ENCODE results near the gene RAB9B. TPM values are rescaled to one million over a fixed set of nuclear protein-coding genes. Genes with fewer than 3 reads are reported as not detected.

RAB9B gene, protein sequence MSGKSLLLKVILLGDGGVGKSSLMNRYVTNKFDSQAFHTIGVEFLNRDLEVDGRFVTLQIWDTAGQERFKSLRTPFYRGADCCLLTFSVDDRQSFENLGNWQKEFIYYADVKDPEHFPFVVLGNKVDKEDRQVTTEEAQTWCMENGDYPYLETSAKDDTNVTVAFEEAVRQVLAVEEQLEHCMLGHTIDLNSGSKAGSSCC
- 0.02 to 0.05 TPM (median 0.04 TPM) in 4 of 5 replicates, not detected in the other for total RNA-seq (2022; extraction: Qiagen RNA extraction)

GRCh38 chrX:103831803-103832544 is at the start of gene RAB9B:
TSS of gene RAB9B (minus strand) at chrX:103832257. CDS start at chrX:103825784, 6,473 bp downstream.

DNA sequence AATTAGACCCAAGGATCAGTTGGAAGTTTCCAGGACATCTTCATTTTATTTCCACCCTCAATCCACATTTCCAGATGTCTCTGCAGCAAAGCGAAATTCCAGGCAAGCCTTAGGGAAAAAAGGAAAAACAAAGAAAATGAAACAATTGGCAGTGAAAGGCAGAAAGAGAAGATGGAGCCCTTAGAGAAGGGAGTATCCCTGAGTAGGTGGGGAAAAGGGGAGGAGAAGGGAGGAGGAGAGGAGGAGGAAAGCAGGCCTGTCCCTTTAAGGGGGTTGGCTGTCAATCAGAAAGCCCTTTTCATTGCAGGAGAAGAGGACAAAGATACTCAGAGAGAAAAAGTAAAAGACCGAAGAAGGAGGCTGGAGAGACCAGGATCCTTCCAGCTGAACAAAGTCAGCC is 55.5 kb downstream of the RAB9B start, which contains the start of gene PLP1:
Gene PLP1, plus strand, starts transcription at position 295 of the 400 bp plus-strand sequence. CDS start 156 bp downstream, outside the sequence.

Other genes with a start within 250 kb of the RAB9B start
- gene TCEAL4, start 246.7 kb downstream of the RAB9B start, total RNA-seq (2022; extraction: Qiagen RNA extraction), result 117 to 179 TPM (median 124 TPM) in 5 replicates
- 15.5 to 24.2 TPM (median 19.0 TPM) in 5 replicates for gene TCEAL3, start 224.3 kb downstream of the RAB9B start, total RNA-seq (2022; extraction: Qiagen RNA extraction)
- gene TCEAL1, start 203.3 kb downstream of the RAB9B start, total RNA-seq (2022; extraction: Qiagen RNA extraction), result 32.6 to 45.9 TPM (median 34.2 TPM) in 5 replicates
- gene MORF4L2, start 145.6 kb downstream of the RAB9B start, total RNA-seq (2022; extraction: Qiagen RNA extraction), result 419 to 1,049 TPM (median 503 TPM) in 5 replicates
- gene TMEM31, start 121.3 kb downstream of the RAB9B start, total RNA-seq (2022; extraction: Qiagen RNA extraction), result 0.12 TPM in 1 of 5 replicates, not detected in the others
- gene PLP1, start 55.4 kb downstream of the RAB9B start, total RNA-seq (2022; extraction: Qiagen RNA extraction), result 0.07 TPM in 1 of 5 replicates, not detected in the others
- gene TMSB15B, start 130.4 kb upstream of the RAB9B start, total RNA-seq (2022; extraction: Qiagen RNA extraction), result 4.0 to 6.6 TPM (median 4.4 TPM) in 5 replicates
- gene H2BW1, start 181.5 kb upstream of the RAB9B start, total RNA-seq (2022; extraction: Qiagen RNA extraction), result not detected in 5 replicates
- gene H2BW2, start 207.7 kb upstream of the RAB9B start, total RNA-seq (2022; extraction: Qiagen RNA extraction), result not detected in 5 replicates
- 0.04 to 0.22 TPM (median 0.13 TPM) in 5 replicates for gene TMSB15C, start 244.0 kb upstream of the RAB9B start, total RNA-seq (2022; extraction: Qiagen RNA extraction)

Measured in A549 treated with dexamethasone at 1 μM for 4 hours (cell line).